Dermis microvascular lymphatic vessel endothelial cell (primary cell): ENCODE results near the gene TMED8. TPM values are rescaled to one million over a fixed set of nuclear protein-coding genes. Genes with fewer than 3 reads are reported as not detected.
"Not testable (repeated sequence)": the region's sequence is repeated elsewhere in the genome, so short reads cannot be mapped to it uniquely, and the experiment has no call there.

Source experiments
- DNase-seq, 2 donors: peaks; one replicate each; pipeline versions ENCODE4 v3.0.0 to v3.0.0-alpha.2; 2010; ENCODE audit warnings: low read depth in 2 of 2
- total RNA-seq: library from RNA; depleted of rRNA; stranded (reverse); fragments of >200 nt; gene quantifications from 2 replicates; pipeline ENCODE4 v1.2.1, GENCODE V29; 2014

The TMED8 gene
- total RNA-seq, 1 donor from 2014 or later, result 8.7 TPM

GRCh38 chr14:77364146-77364545, 12.7 kb downstream of the TMED8 start:
- DNase-seq, result no peak

- no peak for DNase-seq
These were observed 17.3 kb downstream of the TMED8 start for GRCh38 chr14:77359626-77360025.

- DNase-seq, result no peak
These were observed 20.0 kb downstream of the TMED8 start for GRCh38 chr14:77356899-77357298.

- DNase-seq, result no peak
These were observed 21.1 kb downstream of the TMED8 start for GRCh38 chr14:77355811-77356210.

- no peak for DNase-seq
These were observed 23.3 kb downstream of the TMED8 start for GRCh38 chr14:77353469-77354141.

GRCh38 chr14:77347751-77348150, 29.1 kb downstream of the TMED8 start:
- DNase-seq, result no peak

- no peak for DNase-seq
These were observed 30.4 kb downstream of the TMED8 start for GRCh38 chr14:77346495-77346894.

- no peak for DNase-seq
These were observed 32.4 kb downstream of the TMED8 start for GRCh38 chr14:77344377-77344996.

- no peak for DNase-seq
These were observed 33.2 kb downstream of the TMED8 start for GRCh38 chr14:77343662-77344061.

- DNase-seq, result peak in 1 of 2 donors; percentile 22
These were observed 34.0 kb downstream of the TMED8 start for GRCh38 chr14:77342726-77343397.

- DNase-seq, result no peak
These were observed 36.5 kb downstream of the TMED8 start for GRCh38 chr14:77340389-77340788.

GRCh38 chr14:77339407-77339806, 37.5 kb downstream of the TMED8 start:
- no peak for DNase-seq

GRCh38 chr14:77338302-77338701, 38.6 kb downstream of the TMED8 start:
- no peak for DNase-seq

GRCh38 chr14:77337880-77338279, 39.0 kb downstream of the TMED8 start:
- no peak for DNase-seq

GRCh38 chr14:77337255-77337654, 39.6 kb downstream of the TMED8 start:
- DNase-seq, result not testable (repeated sequence)

- no peak for DNase-seq
These were observed 41.3 kb downstream of the TMED8 start for GRCh38 chr14:77335576-77335975.

GRCh38 chr14:77329872-77330271, 47.0 kb downstream of the TMED8 start:
- no peak for DNase-seq

GRCh38 chr14:77327111-77327510, 49.8 kb downstream of the TMED8 start:
- DNase-seq, result no peak

GRCh38 chr14:77325746-77326094, 51.2 kb downstream of the TMED8 start:
- no peak for DNase-seq

- DNase-seq, result no peak
These were observed 51.8 kb downstream of the TMED8 start for GRCh38 chr14:77324816-77325745.

- no peak for DNase-seq
These were observed 52.6 kb downstream of the TMED8 start for GRCh38 chr14:77324289-77324688.

GRCh38 chr14:77323571-77323970, 53.3 kb downstream of the TMED8 start:
- DNase-seq, result no peak
